K562 (cell line): ENCODE results near the gene HJV. TPM values are rescaled to one million over a fixed set of nuclear protein-coding genes. Genes with fewer than 3 reads are reported as not detected.
A peak's percentile ranks its signal among the peaks of the same experiment; 100 is the strongest.

Source experiments
- ARID1B ChIP-seq: fragments of 450-650 bp; IDR thresholded peaks from 2 replicates; pipeline ENCODE4 v1.6.1; 2016; ENCODE audit warnings: antibody characterized with exemption, mild to moderate bottlenecking, inconsistent platforms
- ARID2 ChIP-seq: fragments of 450-650 bp; IDR thresholded peaks from 2 replicates; pipeline ENCODE4 v1.6.1; 2017; ENCODE audit warnings: antibody characterized with exemption, mild to moderate bottlenecking
- ASH1L ChIP-seq: fragments of 450-650 bp; IDR thresholded peaks from 2 replicates; pipeline ENCODE4 v1.6.1; 2018; ENCODE audit warnings: borderline replicate concordance, mild to moderate bottlenecking, low read depth; ENCODE audit not compliant: partially characterized antibody
- E2F4 ChIP-seq: sonication (generic); formaldehyde crosslinking; IDR thresholded peaks from 2 replicates; pipeline ENCODE4 v1.8.0; 2022; ENCODE audit warnings: mild to moderate bottlenecking, low read depth, missing genetic modification reagents
- FOXJ3 ChIP-seq: sonication (generic); formaldehyde crosslinking; IDR thresholded peaks from 2 replicates; pipeline ENCODE4 v1.4.0; 2020; ENCODE audit warnings: mild to moderate bottlenecking, missing genetic modification reagents
- IFI16 ChIP-seq: fragments of 250-450 bp; sonication (Bioruptor Pico); IDR thresholded peaks from 2 replicates; pipeline ENCODE4 v2.1.2; 2022; ENCODE audit warnings: mild to moderate bottlenecking, inconsistent platforms
- MLLT1 ChIP-seq, 2 experiments: fragments of 450-650 bp; IDR thresholded peaks; 2 replicates each; pipeline ENCODE4 v1.6.1; 2016
- MTA3 ChIP-seq: fragments of 450-650 bp; formaldehyde crosslinking; IDR thresholded peaks from 2 replicates; pipeline ENCODE4 v1.6.1; 2017; ENCODE audit warnings: mild to moderate bottlenecking, borderline replicate concordance
- NFXL1 ChIP-seq: fragments of 450-650 bp; formaldehyde crosslinking; IDR thresholded peaks from 2 replicates; pipeline ENCODE4 v1.4.0; 2021; ENCODE audit warnings: mild to moderate bottlenecking
- POLR2A ChIP-seq: fragments of 450-650 bp; conservative IDR thresholded peaks from 2 replicates; pipeline ENCODE4 v1.6.1; 2016
- SETDB1 ChIP-seq: IDR thresholded peaks from one replicate; pipeline ENCODE4 v1.6.1; 2012; ENCODE audit warnings: low read length, control low read depth, inconsistent platforms
- TBP ChIP-seq: optimal IDR thresholded peaks from 2 replicates; pipeline ENCODE3; 2011; ENCODE audit warnings: low read depth, low read length, improper control_type of control experiment
- TFAM ChIP-seq: fragments of 250-450 bp; sonication (Bioruptor Pico); conservative IDR thresholded peaks from 2 replicates; pipeline ENCODE4 v1.5.0; 2021; ENCODE audit warnings: mild to moderate bottlenecking, moderate library complexity
- UBTF ChIP-seq, 2 experiments: IDR thresholded peaks; 2 replicates each; pipeline ENCODE4 v1.6.1; 2012; ENCODE audit warnings: improper control_type of control experiment in 2 of 2, low read depth in 2 of 2, low read length in 2 of 2, borderline replicate concordance in 1 of 2
- ZNF121 ChIP-seq: sonication (generic); formaldehyde crosslinking; conservative IDR thresholded peaks from 2 replicates; pipeline ENCODE4 v1.8.0; 2022; ENCODE audit warnings: missing genetic modification reagents
- ZNF23 ChIP-seq: fragments of 250-450 bp; sonication (Bioruptor Pico); IDR thresholded peaks from 2 replicates; pipeline ENCODE4 v1.4.0; 2020; ENCODE audit warnings: mild to moderate bottlenecking
- polyA plus RNA-seq, 8 experiments: library from polyadenylated mRNA; depleted of rRNA in 4 of 8; stranded (reverse) in 5 of 8; unstranded in 3 of 8; fragments of >200 nt; fragmentation: Nextera tagmentation in 2 of 8; fragmentation: Illumina TruSeq in 1 of 8; extraction: Ambion mirVana in 2 of 8; extraction: Trizol in 1 of 8; gene quantifications; 2 replicates each; pipeline versions ENCODE4 v1.2.1 to v1.2.3, GENCODE V29; 2011 to 2014; ENCODE audit warnings: inconsistent platforms in 1 of 8, missing spikeins in 1 of 8
- total RNA-seq, 7 experiments: library from RNA; depleted of rRNA in 6 of 7; stranded (reverse); fragments of >200 nt in 6 of 7; fragmentation: Illumina TruSeq in 2 of 7; extraction: Trizol in 2 of 7; gene quantifications; 2 replicates each; pipeline versions ENCODE4 v1.2.1 to v1.2.3, GENCODE V29; 2011 to 2021; ENCODE audit warnings: low replicate concordance in 1 of 7
- TF ChIP-seq, protein P1 (sequence below): sonication (generic); formaldehyde crosslinking; IDR thresholded peaks from 2 replicates; pipeline ENCODE4 v1.8.0; 2022; ENCODE audit warnings: mild to moderate bottlenecking, missing genetic modification reagents
- TF ChIP-seq, protein P2 (sequence below): sonication (generic); formaldehyde crosslinking; IDR thresholded peaks from 2 replicates; pipeline ENCODE4 v1.8.0; 2022; ENCODE audit warnings: missing genetic modification reagents, mild to moderate bottlenecking, borderline replicate concordance

Gene HJV
- total and polyA plus RNA-seq, 9 of the 15 experiments (the other 6 are each of a cell fraction or from before 2014, with no cell fraction given) = 1.0 to 6.6 (median 2.4) TPM

- TF ChIP-seq, protein P1, sequence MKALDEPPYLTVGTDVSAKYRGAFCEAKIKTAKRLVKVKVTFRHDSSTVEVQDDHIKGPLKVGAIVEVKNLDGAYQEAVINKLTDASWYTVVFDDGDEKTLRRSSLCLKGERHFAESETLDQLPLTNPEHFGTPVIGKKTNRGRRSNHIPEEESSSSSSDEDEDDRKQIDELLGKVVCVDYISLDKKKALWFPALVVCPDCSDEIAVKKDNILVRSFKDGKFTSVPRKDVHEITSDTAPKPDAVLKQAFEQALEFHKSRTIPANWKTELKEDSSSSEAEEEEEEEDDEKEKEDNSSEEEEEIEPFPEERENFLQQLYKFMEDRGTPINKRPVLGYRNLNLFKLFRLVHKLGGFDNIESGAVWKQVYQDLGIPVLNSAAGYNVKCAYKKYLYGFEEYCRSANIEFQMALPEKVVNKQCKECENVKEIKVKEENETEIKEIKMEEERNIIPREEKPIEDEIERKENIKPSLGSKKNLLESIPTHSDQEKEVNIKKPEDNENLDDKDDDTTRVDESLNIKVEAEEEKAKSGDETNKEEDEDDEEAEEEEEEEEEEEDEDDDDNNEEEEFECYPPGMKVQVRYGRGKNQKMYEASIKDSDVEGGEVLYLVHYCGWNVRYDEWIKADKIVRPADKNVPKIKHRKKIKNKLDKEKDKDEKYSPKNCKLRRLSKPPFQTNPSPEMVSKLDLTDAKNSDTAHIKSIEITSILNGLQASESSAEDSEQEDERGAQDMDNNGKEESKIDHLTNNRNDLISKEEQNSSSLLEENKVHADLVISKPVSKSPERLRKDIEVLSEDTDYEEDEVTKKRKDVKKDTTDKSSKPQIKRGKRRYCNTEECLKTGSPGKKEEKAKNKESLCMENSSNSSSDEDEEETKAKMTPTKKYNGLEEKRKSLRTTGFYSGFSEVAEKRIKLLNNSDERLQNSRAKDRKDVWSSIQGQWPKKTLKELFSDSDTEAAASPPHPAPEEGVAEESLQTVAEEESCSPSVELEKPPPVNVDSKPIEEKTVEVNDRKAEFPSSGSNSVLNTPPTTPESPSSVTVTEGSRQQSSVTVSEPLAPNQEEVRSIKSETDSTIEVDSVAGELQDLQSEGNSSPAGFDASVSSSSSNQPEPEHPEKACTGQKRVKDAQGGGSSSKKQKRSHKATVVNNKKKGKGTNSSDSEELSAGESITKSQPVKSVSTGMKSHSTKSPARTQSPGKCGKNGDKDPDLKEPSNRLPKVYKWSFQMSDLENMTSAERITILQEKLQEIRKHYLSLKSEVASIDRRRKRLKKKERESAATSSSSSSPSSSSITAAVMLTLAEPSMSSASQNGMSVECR (CRISPR knock-in tag) = peak; percentile 60; the same call in 1 of the 2 replicates
- TF ChIP-seq MTA3 (0 out of 2 replicates have a peak, but pooled peaks have one; percentile 12), SETDB1 (no peak), ZNF23 (CRISPR knock-in tag) (no peak), TBP (no peak), ZNF121 (CRISPR knock-in tag) (no peak), FOXJ3 (CRISPR knock-in tag) (no peak), ARID1B (no peak), TFAM (no peak), E2F4 (CRISPR knock-in tag) (no peak), ARID2 (0 out of 2 replicates have a peak, but pooled peaks have one; percentile 27), UBTF (IDR thresholded peaks at IDR 0.05; ENCODE audit: borderline replicate concordance in 1 of 2, low read depth in 2 of 2, low read length in 2 of 2) (0 out of 4 replicates have a peak, but pooled peaks have one; percentile 25 to 45), ASH1L (no peak), IFI16 (CRISPR knock-in tag) (no peak), NFXL1 (CRISPR knock-in tag) (no peak), POLR2A (peak; percentile 40), MLLT1 (IDR thresholded peaks at IDR 0.05) (peak; percentile 89)
- TF ChIP-seq, protein P2, sequence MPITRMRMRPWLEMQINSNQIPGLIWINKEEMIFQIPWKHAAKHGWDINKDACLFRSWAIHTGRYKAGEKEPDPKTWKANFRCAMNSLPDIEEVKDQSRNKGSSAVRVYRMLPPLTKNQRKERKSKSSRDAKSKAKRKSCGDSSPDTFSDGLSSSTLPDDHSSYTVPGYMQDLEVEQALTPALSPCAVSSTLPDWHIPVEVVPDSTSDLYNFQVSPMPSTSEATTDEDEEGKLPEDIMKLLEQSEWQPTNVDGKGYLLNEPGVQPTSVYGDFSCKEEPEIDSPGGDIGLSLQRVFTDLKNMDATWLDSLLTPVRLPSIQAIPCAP (CRISPR knock-in tag) = no peak
These were observed 27.0 kb downstream of the HJV start (continued) for GRCh38 chr1:145994391-145995120.
